Ramos (cell line): ENCODE measurements around the gene MPZL3.

Experiments
- in situ Hi-C: fragments of 300-500 bp; cut with MboI; formaldehyde crosslinking; loops from one replicate; pipeline ENCODE4 v1.14.3; 2022; ENCODE audit warnings: low sequenced_read_pairs; ENCODE audit not compliant: unreplicated experiment

The MPZL3 gene

DNA sequence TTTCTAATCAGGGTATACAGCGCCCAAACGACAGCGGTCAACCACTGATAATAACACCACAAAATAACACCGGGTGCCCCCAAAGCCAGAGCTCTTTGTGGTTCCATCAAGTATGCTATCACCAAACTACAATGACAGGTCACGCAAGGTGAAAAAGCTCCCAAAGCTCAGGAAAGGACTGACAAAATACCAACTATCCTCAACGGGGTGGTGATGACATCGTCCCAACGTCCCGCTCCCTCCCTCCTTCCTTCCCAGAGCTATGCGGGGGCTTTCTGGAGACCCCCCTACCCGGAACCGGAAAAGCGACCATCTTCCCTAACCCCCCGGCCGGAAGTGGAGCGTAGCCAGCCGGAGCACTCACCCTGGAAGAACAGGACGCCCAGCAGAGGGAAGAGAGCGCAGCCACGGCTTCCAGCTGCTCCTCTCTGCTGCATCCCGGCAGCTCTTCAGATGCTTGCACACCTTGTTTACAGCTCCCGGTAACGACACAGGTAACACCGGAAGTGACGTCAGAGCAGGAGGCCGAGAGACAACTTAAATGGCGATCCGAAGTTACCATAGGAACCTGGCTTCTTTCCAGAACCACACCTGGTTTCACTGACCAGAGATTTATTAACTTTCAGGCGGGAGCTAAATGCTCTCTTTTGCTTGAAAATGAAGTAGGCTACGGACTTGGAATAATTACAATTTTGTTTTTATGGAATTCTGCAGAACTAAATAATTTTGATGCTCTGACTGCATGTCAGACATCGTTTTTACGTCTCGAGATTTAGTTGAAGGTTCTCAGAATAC lies at the start of gene MPZL3:
Gene MPZL3 (minus strand): TSS at position 508 of the 795 bp plus-strand sequence. CDS start 71 bp downstream, at position 437.
- in situ Hi-C loops: no loop called here

DNA sequence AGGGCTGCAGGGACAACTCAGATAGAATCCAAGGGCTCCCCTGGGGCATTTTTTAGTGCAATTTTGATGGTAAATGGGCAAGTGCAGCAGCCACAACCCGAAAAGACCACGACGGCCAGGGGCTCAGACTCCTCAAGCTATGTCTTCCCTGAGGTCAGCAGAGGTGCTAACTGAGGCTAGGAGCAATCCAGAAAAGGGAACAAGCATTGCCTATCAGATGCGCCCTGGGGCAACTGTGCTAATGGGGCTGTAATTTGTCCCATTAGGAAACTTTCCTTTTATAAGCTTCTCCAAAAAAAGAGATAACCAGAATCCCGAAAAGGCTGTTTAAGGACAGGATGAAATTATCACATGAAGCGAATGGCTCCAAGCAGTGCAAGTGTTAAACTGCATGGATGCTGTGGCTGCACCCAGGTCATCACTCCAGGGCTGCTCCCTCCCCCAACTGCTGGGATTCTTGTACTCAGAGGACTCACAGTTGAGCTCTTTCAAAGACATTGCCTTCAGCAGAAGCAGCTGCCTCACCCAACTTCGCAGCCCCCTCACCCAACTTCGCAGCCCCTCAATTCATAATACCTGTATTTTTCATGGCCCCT lies 49.5 kb upstream of the MPZL3 start:
- in situ Hi-C loops: no loop called here

GRCh38 chr11:118295815-118296454 lies 43.8 kb upstream of the MPZL3 start:
- in situ Hi-C loops: no loop called here

GRCh38 chr11:118295199-118295598 lies 43.0 kb upstream of the MPZL3 start:
- in situ Hi-C loops: no loop called here

DNA sequence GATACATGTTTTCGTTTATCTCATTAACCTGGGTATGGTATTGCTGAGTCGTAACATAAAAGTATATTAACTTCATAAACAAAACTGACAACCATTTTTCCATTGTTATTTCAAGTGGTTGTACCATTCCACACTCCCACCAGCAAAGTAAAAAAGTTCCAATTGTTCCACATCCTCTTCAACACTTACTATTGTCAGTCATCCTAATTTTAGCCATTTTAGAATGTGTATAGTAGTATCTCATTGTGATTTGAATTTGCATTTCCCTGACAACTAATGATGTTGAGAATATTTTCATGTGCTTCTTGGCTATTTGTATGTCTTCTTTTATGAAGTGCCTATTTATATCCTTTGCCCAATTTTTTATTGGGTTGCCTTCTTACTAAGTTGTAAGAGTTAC lies 41.9 kb upstream of the MPZL3 start:
- in situ Hi-C loops: no loop called here

GRCh38 chr11:118291477-118292135 lies 39.4 kb upstream of the MPZL3 start:
- in situ Hi-C loops: no loop called here

DNA sequence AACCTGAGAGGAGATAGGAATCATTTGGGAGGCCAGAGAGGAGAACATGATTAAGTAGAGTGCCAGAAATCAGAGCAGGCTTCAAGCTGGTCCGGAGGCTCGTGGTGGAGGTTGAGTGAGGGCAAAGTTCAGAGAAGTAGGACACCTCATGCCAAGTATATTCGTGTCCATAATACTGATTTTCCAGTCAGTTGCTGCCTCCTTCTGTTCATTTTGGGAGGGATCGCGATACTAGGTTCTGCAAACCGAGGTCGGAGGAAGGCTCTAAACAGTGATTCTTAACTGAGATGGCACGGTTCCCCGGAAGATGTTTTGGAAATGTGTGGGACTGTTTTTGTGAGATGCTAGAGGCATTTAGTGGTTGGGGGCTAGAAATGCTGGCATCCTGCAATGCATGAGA lies 38.8 kb upstream of the MPZL3 start:
- in situ Hi-C loops: no loop called here

DNA sequence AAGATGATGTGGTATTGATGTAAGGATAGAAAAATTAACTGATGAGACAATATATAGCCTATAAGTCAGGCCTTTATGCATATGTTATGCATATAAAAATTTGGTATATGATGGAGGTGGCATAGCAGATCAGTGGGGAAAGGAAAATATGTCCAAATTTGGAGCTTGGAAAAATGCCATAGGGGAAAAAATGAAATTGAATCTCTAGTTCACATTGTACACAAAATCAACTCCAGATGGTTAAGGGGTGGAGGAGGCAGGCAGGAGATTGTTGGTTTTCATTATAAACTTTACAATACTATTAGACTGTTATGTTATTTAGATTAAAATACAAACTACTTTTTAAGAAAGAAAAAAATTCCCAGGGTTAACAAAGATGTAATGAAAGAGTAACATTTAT lies 37.2 kb upstream of the MPZL3 start:
- in situ Hi-C loops: no loop called here

GRCh38 chr11:118287006-118287405 lies 34.8 kb upstream of the MPZL3 start:
- in situ Hi-C loops: no loop called here

DNA sequence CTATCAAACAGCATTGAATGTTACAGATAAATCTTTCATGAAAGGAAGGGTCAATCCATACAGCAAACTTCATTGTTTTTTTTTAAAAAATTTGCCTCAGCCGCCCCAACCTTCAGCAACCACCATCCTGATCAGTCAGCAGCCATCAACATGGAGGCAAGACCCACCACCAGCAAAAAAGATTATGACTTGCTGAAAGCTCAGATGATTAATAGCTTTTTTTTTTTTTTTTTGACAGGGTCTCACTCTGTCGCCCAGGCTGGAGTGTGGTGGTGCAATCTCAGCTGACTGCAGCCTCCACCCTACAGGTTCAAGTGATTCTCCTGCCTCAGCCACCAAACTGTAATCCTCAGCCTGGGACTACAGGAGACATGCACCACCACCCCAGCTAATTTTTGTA lies 34.4 kb upstream of the MPZL3 start:
- in situ Hi-C loops: no loop called here

DNA sequence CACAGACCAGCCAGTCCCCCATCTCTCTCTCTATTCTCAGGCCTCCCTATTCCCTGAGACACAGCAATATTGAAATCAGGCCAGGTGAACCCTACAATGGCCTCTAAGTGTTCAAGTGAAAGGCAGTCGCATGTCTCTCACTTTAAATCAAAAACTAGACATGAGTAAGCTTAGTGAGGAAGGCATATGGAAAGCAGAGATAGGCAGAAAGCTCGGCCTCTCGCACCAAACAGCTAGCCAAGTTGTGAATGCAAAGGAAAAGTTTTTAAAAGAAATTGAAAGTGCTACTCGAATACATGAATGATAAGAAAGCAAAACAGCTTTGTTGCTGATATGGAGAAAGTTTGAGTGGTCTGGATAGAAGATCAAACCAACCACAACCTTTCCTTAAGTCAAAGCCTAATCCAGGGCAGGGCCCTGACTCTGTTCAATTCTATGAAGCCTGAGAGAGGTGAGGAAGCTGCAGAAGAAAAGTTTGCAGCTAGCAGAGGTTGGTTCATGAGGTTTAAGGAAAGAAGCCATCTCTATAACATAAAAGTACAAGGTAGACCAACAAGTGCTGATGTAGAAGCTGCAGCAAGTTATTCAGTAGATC lies 31.7 kb upstream of the MPZL3 start:
- in situ Hi-C loops: no loop called here

DNA sequence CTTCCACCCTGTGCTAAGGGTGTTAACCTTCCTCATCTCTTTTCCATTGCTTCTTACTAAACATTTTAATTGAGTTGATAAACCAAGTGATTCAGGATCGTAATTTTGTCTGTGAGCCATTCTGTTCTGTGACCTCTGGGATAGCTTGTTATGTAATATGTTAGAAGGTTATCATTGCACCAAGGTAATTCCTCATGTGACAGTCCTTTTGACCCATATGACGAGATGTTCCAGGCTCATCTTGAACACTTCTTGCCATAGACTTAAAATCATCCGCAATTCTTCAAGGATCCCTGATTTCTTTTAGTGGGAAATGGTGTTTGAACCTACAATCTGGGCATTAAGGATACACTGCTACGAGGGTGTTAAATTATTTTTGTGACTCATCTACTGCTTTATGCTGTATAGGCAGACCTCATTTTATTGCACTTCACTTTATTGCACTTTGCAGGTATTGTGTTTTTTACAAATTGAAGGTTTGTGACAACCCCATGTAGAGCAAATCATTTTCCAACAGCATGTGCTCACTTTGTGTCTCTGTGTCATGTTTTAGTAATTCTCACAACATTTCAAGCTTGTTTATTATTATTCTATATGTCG lies 31.0 kb upstream of the MPZL3 start:
- in situ Hi-C loops: no loop called here

DNA sequence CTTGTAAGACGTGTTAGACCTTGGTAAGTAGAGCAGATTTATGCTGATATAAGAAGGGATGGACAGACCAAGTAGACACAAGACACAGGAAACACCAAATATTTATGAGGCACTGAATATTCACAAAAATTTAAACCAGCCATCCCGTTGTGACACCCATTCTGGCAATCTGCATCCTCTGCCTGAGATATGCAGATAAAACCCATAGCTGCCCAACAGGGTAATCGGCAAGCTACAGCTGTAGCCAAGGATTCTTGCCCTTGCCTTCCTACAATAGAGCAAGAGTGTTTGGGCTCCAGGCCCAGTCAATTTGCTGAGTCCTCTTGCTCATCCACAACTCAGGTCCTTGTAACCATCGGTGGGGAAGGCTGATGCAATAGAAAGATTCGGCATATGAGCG lies 30.4 kb upstream of the MPZL3 start:
- in situ Hi-C loops: no loop called here

DNA sequence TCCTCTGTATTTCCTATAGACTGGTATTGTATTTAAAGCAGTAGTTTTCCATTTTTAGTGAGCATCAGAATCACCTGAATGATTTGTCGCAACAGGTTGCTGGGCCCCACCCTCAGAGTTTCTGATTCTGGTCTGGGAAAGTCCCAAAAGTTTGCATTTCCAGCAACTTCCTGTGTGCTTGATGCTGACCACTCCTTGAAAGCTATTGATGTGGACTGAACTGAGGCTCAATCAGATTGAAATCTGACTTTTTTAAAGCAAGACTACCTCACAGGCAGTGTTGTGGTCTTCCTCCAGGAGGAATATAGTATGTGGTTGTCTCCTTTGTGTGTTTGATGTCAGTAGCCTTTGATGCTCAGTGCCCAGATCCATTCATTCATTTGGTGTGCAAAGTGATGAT lies 29.1 kb upstream of the MPZL3 start:
- in situ Hi-C loops: no loop called here

DNA sequence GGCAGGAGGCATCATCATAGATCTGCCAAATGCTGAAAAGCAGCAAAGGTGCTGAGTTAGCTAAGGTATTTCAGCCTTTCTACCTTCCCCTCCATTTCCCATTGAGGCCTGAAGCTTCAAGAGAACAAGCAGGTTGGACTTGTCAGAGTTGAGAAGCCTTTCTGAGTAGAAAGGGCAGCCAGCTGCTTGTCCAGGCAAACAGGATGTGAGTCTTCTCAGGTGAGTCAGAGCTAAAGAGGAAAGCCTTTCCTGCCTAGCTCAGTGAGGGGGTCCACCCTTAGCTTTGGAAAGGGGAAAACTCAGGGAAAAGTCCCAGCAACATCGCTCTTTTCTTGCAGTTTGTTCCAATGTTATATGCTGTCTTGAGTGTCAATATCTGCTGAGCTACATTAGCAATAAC lies 25.1 kb upstream of the MPZL3 start:
- in situ Hi-C loops: no loop called here

DNA sequence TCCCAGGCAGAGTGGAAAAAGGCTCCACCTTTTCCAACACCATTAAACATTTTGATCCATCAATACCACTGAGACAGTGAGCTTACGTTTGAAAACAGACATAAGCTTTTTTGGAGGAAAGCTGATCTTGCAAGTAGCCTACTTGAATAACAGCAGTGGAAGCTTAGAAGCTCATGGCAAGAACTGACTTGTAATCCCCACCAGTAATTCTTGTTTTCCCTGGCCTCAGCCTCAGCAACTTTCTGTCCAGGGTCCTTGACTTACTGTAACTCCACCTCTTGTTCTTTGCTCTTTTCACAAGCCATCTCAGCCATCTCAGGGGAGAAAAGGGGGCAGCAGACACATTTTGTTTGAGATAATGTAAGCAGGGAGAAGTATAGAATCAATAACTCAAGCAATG lies 24.3 kb upstream of the MPZL3 start:
- in situ Hi-C loops: no loop called here

DNA sequence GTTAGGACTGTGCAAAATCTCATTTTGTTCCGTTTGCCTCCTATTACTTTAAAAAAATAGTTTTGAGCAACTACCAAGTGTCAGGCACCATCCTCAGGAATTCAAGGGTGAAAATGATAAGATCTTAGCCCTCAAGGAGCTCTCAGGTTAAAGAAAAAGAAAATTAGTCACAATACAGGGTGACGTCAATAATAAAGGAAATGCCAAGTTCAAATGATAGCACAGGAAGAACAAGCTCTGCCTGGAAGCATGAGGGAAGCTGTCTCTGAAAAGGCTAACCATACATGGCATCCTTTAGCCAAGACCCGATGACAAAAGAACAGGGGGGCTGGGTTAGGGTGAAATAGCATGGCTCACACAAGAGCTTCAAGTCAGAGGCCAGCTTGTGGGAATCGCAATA lies 23.0 kb upstream of the MPZL3 start:
- in situ Hi-C loops: no loop called here

GRCh38 chr11:118274186-118274585 lies 22.0 kb upstream of the MPZL3 start:
- in situ Hi-C loops: no loop called here

GRCh38 chr11:118272001-118272400 lies 19.8 kb upstream of the MPZL3 start:
- in situ Hi-C loops: no loop called here

- in situ Hi-C loops: no loop called here
Observed at GRCh38 chr11:118267486-118267885, 15.3 kb upstream of the MPZL3 start.
